DMS79 treated with DMSO at 0.1 percent for 48 hours (cell line): ENCODE data around the gene DEXI.
"Not testable (repeated sequence)": the region's sequence is repeated elsewhere in the genome, so short reads cannot be mapped to it uniquely, and the experiment has no call there.

Experiments
- DNase-seq: peaks from one replicate; lab custom pipeline; 2025; lab: John Stamatoyannopoulos, UW

Gene DEXI

GRCh38 chr16:10926867-10927266, 15.4 kb downstream of the DEXI start:
- no peak for DNase-seq

GRCh38 chr16:10926094-10926493, 16.2 kb downstream of the DEXI start:
- DNase-seq, result no peak

- not testable (repeated sequence) for DNase-seq
These were observed 17.0 kb downstream of the DEXI start for GRCh38 chr16:10925285-10925684.

- DNase-seq, result no peak
These were observed 18.5 kb downstream of the DEXI start for GRCh38 chr16:10923650-10924214.

- no peak for DNase-seq
These were observed 19.1 kb downstream of the DEXI start for GRCh38 chr16:10923146-10923649.

GRCh38 chr16:10922328-10923145, 19.7 kb downstream of the DEXI start:
- DNase-seq, result no peak

- DNase-seq, result no peak
These were observed 20.5 kb downstream of the DEXI start for GRCh38 chr16:10921536-10922327.

GRCh38 chr16:10920726-10921427, 21.4 kb downstream of the DEXI start:
- DNase-seq, result no peak

- DNase-seq, result no peak
These were observed 23.3 kb downstream of the DEXI start for GRCh38 chr16:10919003-10919351.

GRCh38 chr16:10918294-10919002, 23.8 kb downstream of the DEXI start:
- DNase-seq, result peak; percentile 77

- no peak for DNase-seq
These were observed 25.7 kb downstream of the DEXI start for GRCh38 chr16:10916534-10916933.

- no peak for DNase-seq
These were observed 31.0 kb downstream of the DEXI start for GRCh38 chr16:10911267-10911666.

- no peak for DNase-seq
These were observed 34.6 kb downstream of the DEXI start for GRCh38 chr16:10907757-10908045.

GRCh38 chr16:10906914-10907756, 35.1 kb downstream of the DEXI start:
- DNase-seq, result no peak

- no peak for DNase-seq
These were observed 35.8 kb downstream of the DEXI start for GRCh38 chr16:10906482-10906881.

- no peak for DNase-seq
These were observed 39.3 kb downstream of the DEXI start for GRCh38 chr16:10902999-10903398.

- no peak for DNase-seq
These were observed 45.1 kb downstream of the DEXI start for GRCh38 chr16:10897134-10897533.

- no peak for DNase-seq
These were observed 45.5 kb downstream of the DEXI start for GRCh38 chr16:10896723-10897122.

- no peak for DNase-seq
These were observed 46.1 kb downstream of the DEXI start for GRCh38 chr16:10896165-10896564.

- DNase-seq, result no peak
These were observed 47.0 kb downstream of the DEXI start for GRCh38 chr16:10895053-10895946.
